GM19328 (cell line): ENCODE results near the gene PACC1.
"Not testable (repeated sequence)": the region's sequence is repeated elsewhere in the genome, so short reads cannot be mapped to it uniquely, and the experiment has no call there.

Experiments
- ATAC-seq: cut with Tn5 transposase; IDR thresholded peaks from one replicate; pipeline ENCODE4 v1.9.1; 2021; ENCODE audit warnings: mild to moderate bottlenecking, moderate library complexity; ENCODE audit not compliant: unreplicated experiment

The PACC1 gene

DNA sequence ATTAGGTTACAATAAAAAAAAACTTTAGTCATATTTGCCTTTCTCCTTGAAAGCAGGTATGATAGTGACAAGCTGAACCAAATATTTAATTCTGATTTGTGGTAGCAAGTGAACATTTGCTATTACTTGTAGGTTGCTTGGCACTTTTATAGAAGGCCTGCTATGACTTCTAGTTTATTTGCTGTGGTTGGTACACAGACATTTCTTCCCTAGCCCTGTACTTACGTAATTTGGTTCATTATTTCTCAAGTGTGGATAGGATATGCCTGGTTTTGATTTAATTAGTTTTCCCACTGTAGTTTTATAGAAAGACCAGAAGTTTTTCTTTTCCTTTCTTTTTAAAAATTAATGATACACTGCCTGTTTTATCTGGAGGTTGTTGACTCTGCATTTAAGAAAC lies 73.6 kb downstream of the PACC1 start:
- ATAC-seq = no peak

DNA sequence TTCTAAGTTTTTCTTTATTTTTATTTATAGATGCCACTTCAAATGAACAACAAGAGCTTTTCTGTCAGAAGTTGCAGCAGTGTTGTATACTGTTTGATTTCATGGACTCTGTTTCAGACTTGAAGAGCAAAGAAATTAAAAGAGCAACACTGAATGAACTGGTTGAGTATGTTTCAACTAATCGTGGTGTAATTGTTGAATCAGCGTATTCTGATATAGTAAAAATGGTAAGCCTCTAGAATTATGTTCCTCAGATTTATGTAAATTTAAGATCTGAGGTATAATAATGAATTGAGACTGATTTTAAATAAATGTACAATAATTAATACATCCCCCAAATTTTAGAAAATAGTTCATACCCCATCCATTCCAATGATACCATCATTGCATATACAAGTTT lies 85.6 kb downstream of the PACC1 start:
- ATAC-seq = no peak

DNA sequence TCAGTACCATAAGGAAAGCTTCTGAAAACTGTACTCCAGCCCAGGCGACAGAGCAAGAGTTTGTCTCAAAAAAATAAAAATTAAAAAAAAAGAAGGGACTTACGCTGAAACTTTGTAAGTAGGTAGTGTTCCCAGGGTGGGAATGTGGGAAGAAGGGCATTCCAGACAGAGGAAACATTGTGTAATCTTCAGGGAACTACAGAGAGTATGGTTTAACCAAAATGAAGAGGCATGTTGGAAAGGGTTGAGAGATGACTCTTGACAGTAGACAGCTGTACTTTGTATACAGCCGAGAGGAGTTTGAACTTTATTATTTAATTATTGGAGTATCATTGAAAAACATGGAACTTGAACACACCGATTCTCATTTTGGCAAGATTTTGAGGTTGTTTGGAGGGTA lies 86.4 kb downstream of the PACC1 start:
- ATAC-seq = no peak

DNA sequence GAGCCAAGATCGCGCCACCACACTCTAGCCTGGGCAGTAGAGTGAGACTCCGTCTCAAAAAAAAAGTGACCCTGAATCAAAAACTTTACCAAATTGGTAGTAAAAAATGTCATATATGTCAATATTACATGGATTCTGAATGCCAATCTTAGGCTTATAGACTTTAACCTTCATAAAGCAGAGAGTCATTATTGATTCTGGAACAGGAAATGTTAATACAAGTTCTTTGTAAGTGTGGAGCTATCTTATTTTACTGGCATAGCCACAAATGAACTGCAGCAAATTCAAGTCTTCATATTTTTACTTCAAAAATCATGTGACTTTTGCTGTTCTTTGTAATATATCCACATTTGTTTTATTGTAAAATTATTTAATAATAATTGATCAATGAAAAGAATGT lies 88.1 kb downstream of the PACC1 start:
- no peak for ATAC-seq

DNA sequence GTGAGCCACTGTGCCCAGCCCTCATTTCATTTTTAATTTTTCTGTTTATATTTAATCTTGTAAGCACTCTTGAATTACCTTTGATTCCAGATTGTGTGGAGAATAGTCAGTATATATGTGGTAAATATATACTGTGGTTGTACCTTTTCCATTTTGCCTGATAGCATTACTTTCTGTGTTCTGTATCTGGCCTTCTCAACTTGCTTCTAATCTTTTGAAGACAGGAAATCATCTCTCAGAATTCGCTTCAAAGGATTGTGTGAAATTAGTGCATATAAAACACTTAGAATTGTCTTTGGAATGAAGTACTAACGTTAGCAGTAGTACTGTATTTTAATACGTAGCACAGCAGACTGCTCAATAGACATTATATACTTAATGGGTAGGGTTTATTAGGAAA lies 91.6 kb downstream of the PACC1 start:
- ATAC-seq = no peak

DNA sequence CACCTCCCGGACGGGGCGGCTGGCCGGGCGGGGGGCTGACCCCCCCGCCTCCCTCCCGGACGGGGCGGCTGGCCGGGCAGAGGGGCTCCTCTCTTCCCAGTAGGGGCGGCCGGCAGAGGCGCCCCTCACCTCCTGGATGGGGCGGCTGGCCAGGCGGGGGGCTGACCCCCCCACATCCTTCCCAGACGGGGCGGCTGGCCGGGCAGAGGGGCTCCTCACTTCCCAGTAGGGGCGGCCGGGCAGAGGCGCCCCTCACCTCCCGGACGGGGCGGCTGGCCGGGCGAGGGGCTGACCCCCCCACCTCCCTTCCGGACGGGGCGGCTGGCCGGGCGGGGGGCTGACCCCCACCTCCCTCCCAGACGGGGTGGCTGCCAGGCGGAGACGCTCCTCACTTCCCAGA lies 93.7 kb downstream of the PACC1 start:
- not testable (repeated sequence) for ATAC-seq

DNA sequence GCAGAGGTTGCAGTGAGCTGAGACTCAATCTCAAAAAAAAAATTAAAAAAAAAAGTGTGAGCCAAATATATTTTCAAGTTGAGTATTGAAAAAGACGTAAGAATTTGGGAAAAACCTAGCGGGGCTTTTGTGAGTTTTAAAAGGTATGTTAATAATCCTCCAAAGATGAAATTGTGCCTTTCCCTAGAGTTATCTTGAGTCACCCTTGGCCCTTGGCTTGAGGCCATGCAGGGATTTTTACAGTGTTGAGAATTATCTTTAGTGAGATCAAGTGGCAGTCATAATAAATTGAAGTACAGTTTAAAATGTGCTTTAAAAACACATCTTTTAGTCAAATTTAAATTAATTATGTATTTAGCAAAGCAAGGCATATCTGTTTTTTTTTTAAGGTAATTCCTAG lies 96.8 kb downstream of the PACC1 start:
- no peak for ATAC-seq

DNA sequence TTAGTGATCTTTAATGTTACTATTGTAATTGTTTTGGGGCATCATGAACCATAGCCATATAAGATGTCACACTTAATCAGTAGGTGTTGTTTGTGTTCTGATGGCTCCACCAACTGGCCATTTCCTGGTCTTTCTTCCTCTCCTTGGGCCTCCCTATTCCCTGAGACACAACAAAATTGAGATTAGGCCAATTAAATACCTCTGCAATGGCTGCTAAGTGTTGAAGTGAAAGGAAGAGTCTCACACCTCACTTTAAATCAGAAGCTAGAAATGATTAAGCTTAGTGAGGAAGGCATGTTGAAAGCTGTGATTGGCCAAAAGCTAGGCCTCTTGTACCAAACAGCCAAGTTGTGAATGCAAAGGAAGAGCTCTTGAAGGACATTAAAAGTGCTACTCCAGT lies 98.8 kb downstream of the PACC1 start:
- ATAC-seq = no peak

DNA sequence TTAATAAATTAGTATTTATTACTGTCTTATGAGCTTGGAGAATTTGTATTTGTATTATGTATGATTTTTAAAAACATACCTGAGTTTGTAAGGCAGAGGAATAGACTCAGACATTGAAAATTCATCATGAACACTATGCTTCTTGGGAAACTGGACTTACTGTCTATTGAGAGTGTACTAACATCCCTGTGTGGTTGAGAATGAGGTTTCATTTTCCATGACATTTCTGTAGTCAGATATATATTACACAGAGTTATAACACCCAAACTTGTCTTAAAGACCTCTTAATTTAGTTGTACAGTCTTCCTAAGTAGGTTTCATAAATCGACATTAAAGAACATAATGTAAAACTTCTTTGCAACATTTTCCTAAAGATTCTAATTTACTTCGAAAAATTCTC lies 99.5 kb downstream of the PACC1 start:
- ATAC-seq = no peak
